A549 treated with AZD2906 at 1 μM for 4 hours (cell line): ENCODE results near the gene GSTK1. TPM values are rescaled to one million over a fixed set of nuclear protein-coding genes. Genes with fewer than 3 reads are reported as not detected.

ENCODE experiments used
- total RNA-seq: library from RNA; stranded (reverse); fragments of 200-300 nt; extraction: Qiagen RNA extraction; gene quantifications from 5 replicates; pipeline ENCODE4 v1.2.3, GENCODE V29; 2022

GSTK1 gene
- 106 to 121 TPM (median 118 TPM) in 5 replicates for total RNA-seq

DNA sequence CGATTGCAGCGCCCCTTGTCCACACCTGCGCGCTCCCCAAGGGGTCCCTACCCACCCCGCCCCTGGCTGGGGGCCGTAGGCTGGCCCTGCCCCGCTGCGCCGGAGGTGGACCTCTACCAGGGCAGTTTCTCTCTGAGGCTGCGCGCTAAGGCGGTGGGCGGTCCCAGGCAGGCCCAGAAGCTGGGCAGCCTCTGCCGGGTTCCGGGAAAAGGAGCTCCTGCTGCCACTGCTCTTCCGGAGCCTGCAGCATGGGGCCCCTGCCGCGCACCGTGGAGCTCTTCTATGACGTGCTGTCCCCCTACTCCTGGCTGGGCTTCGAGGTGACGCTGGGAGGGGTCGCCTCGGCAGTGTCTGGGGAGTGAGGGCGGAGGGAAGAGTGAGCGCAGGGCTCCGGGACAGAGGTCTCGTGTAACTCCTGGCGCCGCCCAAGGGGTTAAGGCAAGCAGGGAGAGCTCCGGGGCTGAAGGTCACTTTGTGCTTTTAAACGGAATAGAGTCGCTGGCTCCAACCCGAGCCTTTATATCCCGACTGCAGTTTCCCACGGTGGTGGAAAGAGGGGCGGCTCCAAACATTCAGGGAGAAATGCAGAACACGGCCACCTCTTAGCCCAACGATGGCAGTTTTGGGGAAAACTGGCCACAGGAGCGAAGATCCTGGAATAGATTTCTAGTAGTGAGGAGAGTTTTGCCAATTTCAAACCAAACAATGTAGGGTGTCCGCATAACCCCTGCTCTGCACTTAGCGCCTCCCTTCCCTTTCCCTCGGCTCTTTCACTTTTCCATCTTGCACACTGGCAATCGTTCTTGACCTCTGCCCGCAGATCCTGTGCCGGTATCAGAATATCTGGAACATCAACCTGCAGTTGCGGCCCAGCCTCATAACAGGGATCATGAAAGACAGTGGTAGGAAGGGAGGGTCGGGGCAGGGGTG, at the start of gene GSTK1:
GSTK1 (plus strand) TSS at position 176 of the 930 bp plus-strand sequence; CDS start at position 249, 73 bp downstream.

DNA sequence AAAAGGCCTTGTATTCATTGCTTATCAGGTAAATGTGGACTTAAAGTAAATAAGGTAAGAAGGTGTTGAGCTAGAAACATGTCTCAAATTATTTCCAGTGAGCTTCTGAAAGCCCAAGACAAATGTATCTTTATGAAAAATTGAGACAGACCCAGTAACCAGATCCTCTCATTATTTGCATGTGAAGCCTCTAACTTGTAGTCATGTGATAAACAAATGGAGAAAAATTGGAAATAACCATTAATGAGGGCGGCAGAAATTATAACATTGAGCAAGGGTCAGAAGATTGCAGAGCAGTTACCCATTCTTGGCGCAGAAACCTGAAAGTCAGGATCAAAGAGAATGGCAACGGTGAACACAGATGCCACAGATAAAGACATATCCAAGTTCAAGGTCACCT, 41.5 kb upstream of the GSTK1 start, which contains the start of gene TAS2R40:
TAS2R40 (plus strand) TSS at position 301 of the 400 bp plus-strand sequence; CDS start at position 343, 42 bp downstream.

DNA sequence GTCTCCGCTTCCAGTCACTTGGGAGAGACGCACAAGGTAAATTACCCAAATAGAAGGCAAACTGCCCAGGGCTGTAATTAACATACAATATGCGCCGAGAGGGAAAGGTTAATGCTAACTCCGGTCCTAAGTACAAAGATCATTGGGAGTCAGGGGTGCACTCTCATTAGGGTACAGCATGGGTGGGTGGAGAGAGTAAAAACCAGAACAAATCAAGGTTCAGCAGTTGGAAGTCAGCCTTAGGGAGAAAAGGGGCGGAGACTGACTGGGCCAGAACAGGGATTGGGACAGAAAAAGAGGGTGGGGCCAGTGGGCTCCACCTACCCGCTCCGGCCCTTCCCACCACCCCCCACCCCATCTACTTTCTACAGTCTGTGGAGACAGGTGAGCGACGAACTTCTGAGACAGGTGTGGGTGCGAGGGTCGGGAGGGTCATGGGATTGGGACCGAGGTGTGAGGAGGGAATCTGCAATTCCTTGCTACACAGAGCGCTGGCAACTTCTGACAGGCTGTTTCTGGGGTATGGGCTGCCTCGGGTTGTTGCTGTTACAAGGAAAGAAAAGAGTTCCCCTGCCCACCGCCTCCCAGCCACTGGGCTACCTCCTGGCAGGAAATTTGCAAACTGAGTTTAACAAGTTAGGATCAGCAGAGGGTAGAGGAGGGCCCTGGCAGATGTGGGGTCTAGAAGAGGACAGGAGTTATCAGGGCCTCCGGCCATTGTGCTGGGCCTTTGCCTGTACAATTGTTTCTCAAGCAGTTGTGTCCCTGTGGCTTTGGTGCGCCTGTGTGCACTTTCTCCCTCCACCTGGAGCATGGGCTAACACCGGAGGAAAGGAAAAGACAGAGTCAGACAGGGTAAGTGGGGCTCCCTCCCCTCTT, 21.6 kb downstream of the GSTK1 start, which contains the start of gene TMEM139:
TMEM139 (plus strand) TSS at position 368 of the 879 bp plus-strand sequence. CDS start 1,000 bp downstream, outside the sequence.

GRCh38 chr7:143287935-143288826, 24.9 kb downstream of the GSTK1 start, which contains the start of gene CASP2:
TSS of gene CASP2 (plus strand) at chr7:143288351. CDS start at chr7:143288456, 105 bp downstream.

DNA sequence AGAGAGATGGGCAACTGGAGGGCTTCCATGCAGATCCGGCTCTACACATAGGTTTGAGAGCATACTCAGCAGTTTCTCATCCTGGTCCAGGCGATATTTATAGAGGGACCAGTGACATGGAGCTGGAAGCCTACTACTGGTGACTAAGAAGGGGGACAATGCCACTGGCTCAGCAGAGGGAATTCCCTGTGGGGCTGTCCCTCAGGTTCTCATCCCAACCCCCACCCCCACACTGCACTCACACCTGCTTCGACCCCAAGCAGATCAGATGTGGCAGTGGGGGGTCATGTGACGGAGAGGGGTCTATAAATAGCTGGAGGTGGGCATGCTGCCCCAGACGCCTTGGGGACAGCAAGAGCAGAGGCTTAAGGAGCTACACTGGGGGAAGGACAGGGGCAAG, 52.5 kb downstream of the GSTK1 start, which contains the start of gene CLCN1:
CLCN1 (plus strand) TSS at position 336 of the 400 bp plus-strand sequence. CDS start 102 bp downstream, outside the sequence.

Other genes with a start within 250 kb of the GSTK1 start
- gene OR9A2, start 236.3 kb upstream of the GSTK1 start, total RNA-seq, result not detected in 5 replicates
- not detected in 5 replicates for gene OR6V1, start 211.1 kb upstream of the GSTK1 start, total RNA-seq
- 0.16 to 0.41 TPM (median 0.29 TPM) in 3 of 5 replicates, not detected in the others for gene PIP, start 131.4 kb upstream of the GSTK1 start, total RNA-seq
- gene TAS2R39, start 80.0 kb upstream of the GSTK1 start, total RNA-seq, result not detected in 5 replicates
- not detected in 5 replicates for gene TAS2R40, start 41.4 kb upstream of the GSTK1 start, total RNA-seq
- gene TMEM139, start 21.5 kb downstream of the GSTK1 start, total RNA-seq, result 0.66 to 1.2 TPM (median 1.2 TPM) in 5 replicates
- 17.4 to 23.3 TPM (median 19.3 TPM) in 5 replicates for gene CASP2, start 24.9 kb downstream of the GSTK1 start, total RNA-seq
- gene CLCN1, start 52.7 kb downstream of the GSTK1 start, total RNA-seq, result 0.02 to 0.08 TPM (median 0.03 TPM) in 4 of 5 replicates, not detected in the other
- 0.28 to 0.40 TPM (median 0.37 TPM) in 5 replicates for gene FAM131B, start 99.3 kb downstream of the GSTK1 start, total RNA-seq
- 162 to 216 TPM (median 196 TPM) in 5 replicates for gene ZYX, start 117.9 kb downstream of the GSTK1 start, total RNA-seq
- gene EPHA1, start 145.4 kb downstream of the GSTK1 start, total RNA-seq, result 0.05 TPM in 1 of 5 replicates, not detected in the others
- gene TAS2R60, start 180.0 kb downstream of the GSTK1 start, total RNA-seq, result not detected in 5 replicates
- gene TAS2R41, start 214.4 kb downstream of the GSTK1 start, total RNA-seq, result not detected in 5 replicates